ENCODE results near the gene PSMG3.
A peak's percentile ranks its signal among the peaks of the same experiment; 100 is the strongest.
"Not testable (repeated sequence)": the region's sequence is repeated elsewhere in the genome, so short reads cannot be mapped to it uniquely, and the experiment has no call there.

Gene PSMG3

DNA sequence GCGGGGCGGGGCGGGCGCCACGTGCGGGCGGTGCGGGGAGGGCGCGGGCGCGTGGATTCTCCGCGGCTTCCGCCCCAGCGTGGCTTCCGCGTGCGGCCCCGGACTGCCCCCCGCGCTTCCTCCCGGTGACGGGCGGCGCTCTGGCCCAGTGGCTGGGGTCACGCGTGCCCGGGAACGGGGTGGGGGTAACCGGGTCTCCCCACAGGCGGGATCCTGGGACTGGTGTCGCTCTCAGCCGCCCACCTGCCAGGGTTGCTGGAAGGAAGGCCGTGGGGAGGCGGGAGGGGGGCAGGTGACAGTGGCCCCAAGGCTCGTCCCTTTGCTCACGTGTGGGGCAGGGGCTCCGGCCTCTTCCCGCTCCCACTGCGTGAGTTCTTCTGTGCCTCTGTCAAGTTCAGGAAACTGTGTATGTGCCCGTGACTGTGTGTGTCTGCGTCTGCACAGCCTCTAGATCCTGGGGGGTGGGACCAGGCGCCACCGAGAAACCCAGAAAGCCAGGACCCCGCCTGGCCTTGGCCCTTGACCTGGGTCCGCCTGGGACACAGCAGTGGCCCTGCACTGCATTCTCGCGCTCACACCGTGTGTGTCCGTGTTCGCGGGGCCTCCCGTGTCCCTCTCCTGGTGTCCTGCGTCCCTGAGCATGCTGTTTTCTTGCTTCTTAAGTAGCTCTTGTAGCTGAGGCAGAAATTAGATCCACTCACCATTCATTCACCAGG lies 38.4 kb downstream of the PSMG3 start:
- peak; percentile 39 for DNase-seq

DNA sequence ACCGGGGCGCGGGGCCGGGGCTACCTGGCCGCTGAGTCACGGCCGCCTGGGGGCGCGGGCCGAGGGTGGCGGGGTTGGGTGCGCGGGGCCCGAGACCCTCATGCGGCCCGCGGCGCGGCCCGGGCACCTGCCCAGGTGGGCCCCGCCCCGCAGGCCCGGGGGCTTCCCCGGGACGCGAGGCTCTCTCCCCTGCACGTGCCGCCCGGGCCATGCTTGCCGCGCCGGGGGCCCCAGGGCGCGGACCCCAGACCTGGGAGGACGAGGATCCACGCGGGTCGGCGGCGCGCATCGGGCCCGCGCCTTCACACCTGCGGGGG lies 38.9 kb downstream of the PSMG3 start:
- DNase-seq, result no peak

DNA sequence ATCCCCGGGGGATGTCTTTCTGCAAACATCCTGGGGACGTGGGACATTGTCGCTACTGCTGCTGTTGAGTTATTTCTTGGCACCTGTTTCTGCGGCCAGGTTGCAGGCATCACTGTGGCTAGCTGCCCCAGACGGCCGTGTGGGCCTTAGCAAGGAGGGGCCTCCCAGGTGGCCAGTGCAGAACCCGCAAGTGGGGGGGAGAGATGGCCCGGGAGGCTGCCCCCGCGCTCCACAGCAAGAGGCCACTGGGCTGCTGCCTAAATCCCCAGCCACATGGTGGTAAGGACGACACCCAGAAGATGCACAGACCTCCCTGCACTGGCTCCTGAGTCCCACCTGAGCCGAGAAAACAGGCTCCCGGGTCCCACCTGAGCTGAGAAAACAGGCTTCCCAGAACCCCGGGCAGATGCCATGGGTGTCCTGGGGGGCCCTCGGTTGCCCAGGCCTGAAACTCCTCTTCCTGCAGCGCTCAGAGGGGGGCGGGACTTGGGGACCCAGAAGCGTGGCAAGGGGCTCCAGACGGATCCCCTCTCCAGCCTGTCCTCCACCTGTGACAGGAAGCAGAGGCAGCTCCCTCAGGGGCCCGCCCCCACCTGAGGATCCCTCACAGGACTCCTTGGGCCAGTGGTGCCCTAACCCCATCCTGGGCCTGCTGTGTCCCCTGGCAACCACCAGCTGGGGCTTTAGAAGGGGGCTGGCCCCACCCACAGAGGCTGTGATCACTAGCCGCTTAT lies 40.3 kb downstream of the PSMG3 start:
- DNase-seq, result no peak

DNA sequence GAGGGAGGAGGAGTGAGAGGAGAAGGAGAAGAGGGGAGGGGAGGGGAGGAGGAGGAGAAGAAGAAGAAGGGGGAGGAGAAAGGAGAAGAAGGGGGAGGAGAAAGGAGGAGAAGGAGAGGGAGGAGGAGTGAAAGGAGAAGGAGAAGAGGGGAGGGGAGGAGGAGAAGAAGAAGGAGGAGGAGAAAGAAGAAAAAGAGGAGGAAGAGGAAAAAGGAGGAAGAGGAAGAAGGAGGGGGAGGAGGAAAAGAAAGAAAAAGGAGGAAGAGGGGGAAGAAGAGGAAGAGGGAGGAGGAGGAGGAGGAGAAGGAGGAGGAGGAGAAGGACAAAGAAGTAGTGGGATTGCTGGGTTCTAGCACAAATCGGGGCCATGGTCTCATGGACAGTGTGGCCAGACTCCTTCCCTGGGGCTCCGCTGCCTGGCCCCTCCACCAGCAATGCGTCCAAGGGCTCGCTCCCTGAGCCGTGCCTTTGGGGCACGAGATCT lies 43.5 kb downstream of the PSMG3 start:
- no peak for DNase-seq

DNA sequence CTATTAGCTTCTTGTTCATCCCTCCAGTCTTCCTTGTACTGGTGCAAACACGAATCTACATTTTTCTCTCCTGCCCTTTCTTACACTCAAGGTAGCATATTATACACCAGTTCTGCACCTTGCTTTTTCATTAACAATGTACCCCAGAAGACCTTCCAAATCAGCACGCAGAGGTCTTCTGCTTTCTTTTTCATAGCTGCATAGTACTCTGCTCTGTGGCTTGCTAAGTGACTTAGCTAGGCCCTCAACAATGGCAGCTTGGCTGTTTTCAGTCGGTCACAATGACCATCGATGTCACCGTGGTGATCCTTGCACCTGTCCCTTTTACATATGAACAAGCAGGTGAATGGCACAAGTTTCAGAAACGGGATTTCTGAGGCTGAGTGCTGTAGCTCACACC lies 44.4 kb downstream of the PSMG3 start:
- DNase-seq, result no peak

DNA sequence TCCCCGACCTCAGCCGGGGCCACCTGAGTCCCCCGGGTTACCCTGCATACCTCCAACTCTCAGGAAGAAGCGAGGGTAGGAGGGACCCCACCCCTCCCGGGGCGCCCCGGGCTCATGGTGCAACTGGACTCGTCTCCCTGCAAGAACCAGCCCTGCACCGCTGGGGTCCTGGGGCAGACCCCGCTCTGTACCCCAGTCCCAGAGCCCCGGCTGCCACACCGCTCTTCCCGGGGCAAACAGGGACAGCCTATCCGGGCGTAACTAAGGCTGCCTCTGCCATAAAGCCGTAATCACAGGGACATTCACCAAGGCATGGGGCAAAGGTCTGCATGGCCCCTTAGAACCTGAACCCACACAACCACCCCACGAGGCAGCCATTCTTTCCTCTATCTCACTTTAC lies 46.0 kb downstream of the PSMG3 start:
- DNase-seq, result no peak

DNA sequence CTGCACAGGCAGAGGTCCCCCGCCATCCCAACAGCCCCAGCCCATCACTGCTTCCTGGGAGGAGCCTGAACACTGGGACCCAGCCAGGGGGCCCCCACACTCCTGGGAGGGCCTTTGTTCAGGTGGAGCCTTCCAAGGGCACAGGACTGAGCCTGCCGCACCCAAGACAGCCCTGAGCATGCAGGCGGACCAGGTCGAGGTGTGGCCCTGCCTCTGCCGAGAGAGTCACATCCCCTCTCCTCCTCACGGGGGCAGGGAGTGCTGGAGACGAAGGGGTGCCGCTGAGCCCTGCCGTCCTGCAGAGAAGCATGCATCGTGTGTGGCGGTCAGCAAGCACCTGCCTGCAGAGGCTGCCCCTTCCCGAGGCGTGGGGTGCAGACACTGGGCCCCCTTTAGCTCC lies 46.6 kb downstream of the PSMG3 start:
- no peak for DNase-seq

DNA sequence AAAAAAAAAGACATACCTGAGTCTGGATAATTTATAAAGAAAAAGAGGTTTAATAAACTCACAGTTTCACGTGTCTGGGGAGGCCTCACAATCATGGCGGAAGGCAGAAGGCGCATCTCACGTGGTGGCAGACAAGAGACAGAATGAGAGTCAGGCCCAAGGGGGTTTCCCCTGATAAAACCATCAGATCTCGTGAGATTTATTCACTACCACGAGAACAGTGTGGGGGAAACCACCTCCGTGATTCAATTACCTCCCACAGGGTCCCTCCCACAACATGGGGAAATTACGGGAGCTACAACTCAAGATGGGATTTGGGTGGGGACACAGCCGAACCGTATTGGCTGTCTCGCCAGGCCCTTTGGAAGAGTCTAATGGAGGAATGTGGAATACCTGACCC lies 48.4 kb downstream of the PSMG3 start:
- DNase-seq, result no peak

DNA sequence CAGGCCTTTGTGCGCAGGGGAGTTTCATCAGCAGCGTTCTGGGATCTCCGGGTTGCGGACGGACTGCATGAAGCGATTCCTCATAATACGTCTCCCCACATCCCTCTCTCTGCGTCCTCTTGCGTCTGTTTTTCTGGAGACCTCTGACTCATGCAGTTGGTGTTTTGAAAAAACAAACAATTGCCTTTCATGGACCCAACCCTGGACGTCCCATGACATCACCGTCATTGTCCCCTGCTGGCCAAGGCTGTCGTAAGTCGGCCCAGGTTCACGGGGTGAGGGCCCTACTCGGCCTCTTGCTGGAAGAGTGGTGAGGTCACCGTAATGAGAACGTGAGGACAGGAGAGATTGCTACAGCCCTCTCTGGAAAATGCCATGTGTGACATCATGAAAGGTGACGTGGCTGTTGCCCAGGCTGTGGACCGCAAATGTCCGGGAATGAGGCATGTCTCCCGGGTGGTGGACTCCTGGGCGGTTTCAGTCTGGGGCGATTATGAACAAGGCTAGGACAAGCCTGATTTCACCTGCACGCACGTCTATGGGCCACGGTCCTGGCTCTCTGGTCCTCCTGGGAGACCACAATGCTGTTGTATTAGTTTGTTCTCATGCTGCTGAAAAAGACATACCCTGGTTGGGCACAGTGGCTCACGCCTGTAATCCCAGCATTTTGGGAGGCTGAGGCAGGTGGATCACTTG lies 49.1 kb downstream of the PSMG3 start:
- DNase-seq, result no peak

DNA sequence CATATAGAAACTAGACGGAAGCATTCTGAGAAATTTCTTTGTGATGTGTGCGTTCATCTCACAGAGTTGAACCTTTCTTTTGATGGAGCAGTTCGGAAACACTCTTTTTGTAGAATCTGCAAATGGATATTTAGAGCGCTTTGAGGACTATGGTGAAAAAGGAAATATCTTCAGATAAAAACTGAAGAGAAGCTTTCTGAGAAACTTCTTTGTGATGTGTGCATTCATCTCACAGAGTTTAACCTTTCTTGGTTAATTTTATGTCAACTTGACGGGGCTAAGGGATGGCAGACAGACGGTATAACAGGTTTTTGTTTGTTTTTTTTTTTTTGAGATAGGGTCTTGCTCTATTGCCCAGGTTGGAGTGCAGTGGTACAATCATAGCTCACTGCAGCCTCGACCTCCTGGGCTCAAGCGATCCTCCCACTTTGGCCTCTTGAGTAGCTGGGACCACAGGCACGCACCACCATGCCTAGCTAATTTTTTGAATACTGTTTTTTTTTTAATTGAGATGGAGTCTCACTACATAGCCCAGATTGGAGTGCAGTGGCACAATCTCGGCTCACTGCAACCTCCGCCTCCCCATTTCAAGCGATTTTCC lies 50.4 kb downstream of the PSMG3 start:
- DNase-seq, result not testable (repeated sequence)

Data from stimulated activated CD4-positive, alpha-beta T cell treated with anti-CD3 and anti-CD28 coated beads, Interleukin-15, amount 100 ng/mL, for 24 hours (primary cell).